ENCODE results near the gene SVIL. TPM values are rescaled to one million over a fixed set of nuclear protein-coding genes. Genes with fewer than 3 reads are reported as not detected.

Gene SVIL
- total RNA-seq, 1 experiment from 2014 or later = 147 TPM

DNA sequence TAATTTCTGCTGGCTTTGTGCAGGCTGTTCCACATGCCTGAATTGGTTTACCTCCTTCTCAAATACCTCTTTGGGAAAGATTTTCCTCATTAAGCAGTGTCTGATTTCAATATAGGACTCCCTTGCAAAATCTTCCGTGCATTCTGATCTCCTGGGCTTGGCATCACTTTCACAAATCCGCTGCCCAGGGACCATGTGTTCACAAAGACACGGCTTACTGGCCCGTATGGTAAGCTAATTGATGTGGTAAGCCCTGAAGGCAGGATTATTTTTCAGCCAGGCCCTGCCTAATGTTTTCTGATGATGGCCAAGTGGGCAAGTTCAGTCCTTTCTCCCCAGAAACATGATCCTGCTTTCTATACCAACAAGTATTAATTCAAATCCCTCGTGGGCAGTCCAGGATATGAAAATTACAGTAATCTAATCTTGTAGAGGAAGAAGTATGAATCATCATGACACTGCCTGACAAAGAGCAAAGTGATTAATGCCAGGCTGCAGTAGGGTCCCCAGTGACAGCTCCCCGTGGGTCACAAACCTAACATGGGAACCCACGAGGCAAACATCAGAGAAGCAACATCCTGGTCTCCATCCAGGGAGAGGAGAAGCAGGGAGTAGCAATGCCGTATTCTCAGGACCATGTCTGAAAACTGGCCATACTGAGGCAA is 11.6 kb upstream of the SVIL start:
- no peak for DNase-seq
- Mint-ChIP-seq H3K9me3 (ENCODE audit: low read depth, unreplicated experiment) (no peaks in the 10 kb centered on the region), H3K27me3 (ENCODE audit: unreplicated experiment) (no peaks in the 10 kb centered on the region), H3K36me3 (ENCODE audit: insufficient read depth, unreplicated experiment) (peaks cover 44% of the 10 kb centered on the region), H3K4me1 (ENCODE audit: low read depth, unreplicated experiment) (peaks cover 79% of the 10 kb centered on the region), H3K27ac (ENCODE audit: unreplicated experiment) (peak overlapping the region; percentile 39), H3K4me3 (ENCODE audit: low read depth, unreplicated experiment) (no peak overlapping the region)
- no TSS peak for BruUV-seq (replicated peaks)
- TF ChIP-seq, protein P1, sequence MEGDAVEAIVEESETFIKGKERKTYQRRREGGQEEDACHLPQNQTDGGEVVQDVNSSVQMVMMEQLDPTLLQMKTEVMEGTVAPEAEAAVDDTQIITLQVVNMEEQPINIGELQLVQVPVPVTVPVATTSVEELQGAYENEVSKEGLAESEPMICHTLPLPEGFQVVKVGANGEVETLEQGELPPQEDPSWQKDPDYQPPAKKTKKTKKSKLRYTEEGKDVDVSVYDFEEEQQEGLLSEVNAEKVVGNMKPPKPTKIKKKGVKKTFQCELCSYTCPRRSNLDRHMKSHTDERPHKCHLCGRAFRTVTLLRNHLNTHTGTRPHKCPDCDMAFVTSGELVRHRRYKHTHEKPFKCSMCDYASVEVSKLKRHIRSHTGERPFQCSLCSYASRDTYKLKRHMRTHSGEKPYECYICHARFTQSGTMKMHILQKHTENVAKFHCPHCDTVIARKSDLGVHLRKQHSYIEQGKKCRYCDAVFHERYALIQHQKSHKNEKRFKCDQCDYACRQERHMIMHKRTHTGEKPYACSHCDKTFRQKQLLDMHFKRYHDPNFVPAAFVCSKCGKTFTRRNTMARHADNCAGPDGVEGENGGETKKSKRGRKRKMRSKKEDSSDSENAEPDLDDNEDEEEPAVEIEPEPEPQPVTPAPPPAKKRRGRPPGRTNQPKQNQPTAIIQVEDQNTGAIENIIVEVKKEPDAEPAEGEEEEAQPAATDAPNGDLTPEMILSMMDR (IDR thresholded peaks at IDR 0.05; ENCODE audit: unreplicated experiment) = no peak
- intact Hi-C loops (cut with micrococcal nuclease; ENCODE audit: unreplicated experiment) = no loop called here
- CTCF ChIA-PET = interaction anchor here (0.7 kb wide), 1 partner anchor 12 kb away, joined by 3 read pairs; the partner anchor contains the start of gene SVIL

DNA sequence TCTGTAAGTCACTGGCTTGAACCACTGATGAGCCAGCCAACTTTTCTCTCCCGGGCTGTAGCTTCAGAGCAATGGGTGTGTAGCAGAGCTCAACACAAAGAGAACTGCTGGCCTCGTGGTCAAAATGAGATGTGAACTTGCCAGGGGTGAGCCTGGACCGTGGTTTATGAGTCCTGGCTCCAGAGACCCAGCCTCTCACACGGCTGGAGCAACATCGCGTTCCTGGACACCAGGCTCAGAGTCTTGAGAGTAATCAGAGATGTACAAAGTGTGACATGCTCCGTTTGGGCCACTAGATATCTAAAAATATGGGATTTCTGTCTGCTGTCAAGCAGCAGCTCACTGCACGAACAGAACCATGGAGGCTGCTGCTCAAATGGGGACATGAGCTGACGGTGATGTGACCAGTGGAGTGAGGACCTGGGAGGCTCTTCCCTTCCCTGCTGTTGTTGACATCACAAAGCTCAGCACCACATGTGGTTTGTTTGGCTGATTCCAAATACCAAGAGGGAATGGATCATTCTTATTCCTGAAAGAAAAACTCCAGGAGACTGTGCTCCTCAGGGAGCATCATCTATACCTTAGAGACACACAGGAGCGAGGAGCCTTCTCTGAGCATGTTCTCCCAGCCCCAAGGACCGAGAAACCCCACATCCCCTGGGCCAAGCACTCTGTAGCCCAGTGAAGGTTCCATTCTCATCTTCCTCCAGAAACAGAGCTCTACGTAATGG is 9.2 kb upstream of the SVIL start:
- no peak for DNase-seq
- CTCF ChIA-PET = interaction anchor here (0.9 kb wide), 1 partner anchor 14 kb away, joined by 3 read pairs; no protein-coding TSS in a partner anchor
- Mint-ChIP-seq H3K27ac (ENCODE audit: unreplicated experiment) (no peak overlapping the region), H3K27me3 (ENCODE audit: unreplicated experiment) (no peaks in the 10 kb centered on the region), H3K9me3 (ENCODE audit: low read depth, unreplicated experiment) (no peaks in the 10 kb centered on the region), H3K4me1 (ENCODE audit: low read depth, unreplicated experiment) (peaks cover 73% of the 10 kb centered on the region), H3K4me3 (ENCODE audit: low read depth, unreplicated experiment) (no peak overlapping the region), H3K36me3 (ENCODE audit: insufficient read depth, unreplicated experiment) (peaks cover 49% of the 10 kb centered on the region)
- BruUV-seq (replicated peaks) = no TSS peak
- intact Hi-C loops (cut with micrococcal nuclease; ENCODE audit: unreplicated experiment) = no loop called here
- TF ChIP-seq, protein P1 (IDR thresholded peaks at IDR 0.05; ENCODE audit: unreplicated experiment) = no peak

GRCh38 chr10:29642990-29643389 is 8.2 kb upstream of the SVIL start:
- H3K4me3 Mint-ChIP-seq (ENCODE audit: low read depth, unreplicated experiment) = no peak overlapping the region
- H3K9me3 Mint-ChIP-seq (ENCODE audit: low read depth, unreplicated experiment) = no peaks in the 10 kb centered on the region
- no peaks in the 10 kb centered on the region for H3K27me3 Mint-ChIP-seq (ENCODE audit: unreplicated experiment)
- H3K4me1 Mint-ChIP-seq (ENCODE audit: low read depth, unreplicated experiment) = peaks cover 64% of the 10 kb centered on the region
- H3K36me3 Mint-ChIP-seq (ENCODE audit: insufficient read depth, unreplicated experiment) = peaks cover 39% of the 10 kb centered on the region
- intact Hi-C loops (cut with micrococcal nuclease; ENCODE audit: unreplicated experiment) = no loop called here
- TF ChIP-seq, protein P1 (IDR thresholded peaks at IDR 0.05; ENCODE audit: unreplicated experiment) = no peak
- BruUV-seq (replicated peaks) = no TSS peak
- CTCF ChIA-PET = interaction anchor here (0.9 kb wide), 1 partner anchor 15 kb away, joined by 3 read pairs; no protein-coding TSS in a partner anchor
- H3K27ac Mint-ChIP-seq (ENCODE audit: unreplicated experiment) = no peak overlapping the region
- no peak for DNase-seq

DNA sequence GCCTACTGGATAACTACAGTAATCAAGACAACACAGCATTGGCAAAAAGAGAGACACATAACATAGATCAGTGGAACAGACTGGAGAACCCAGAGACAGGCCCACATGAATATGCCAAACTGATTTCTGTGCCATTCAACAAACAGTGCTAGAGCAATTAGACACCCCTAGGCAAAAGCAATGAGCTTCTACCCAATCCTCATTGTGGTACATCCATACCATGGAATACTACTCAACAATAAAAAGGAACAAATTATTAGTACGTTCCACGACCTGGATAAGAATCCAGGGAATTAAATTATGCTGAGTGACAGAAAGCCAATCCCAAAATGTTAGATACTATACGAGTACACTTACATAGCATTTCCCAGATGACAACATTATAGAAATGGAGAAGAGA is 2.8 kb upstream of the SVIL start:
- no peaks in the 10 kb centered on the region for H3K9me3 Mint-ChIP-seq (ENCODE audit: low read depth, unreplicated experiment)
- H3K4me3 Mint-ChIP-seq (ENCODE audit: low read depth, unreplicated experiment) = no peak overlapping the region
- peaks cover 63% of the 10 kb centered on the region for H3K4me1 Mint-ChIP-seq (ENCODE audit: low read depth, unreplicated experiment)
- TF ChIP-seq, protein P1 (IDR thresholded peaks at IDR 0.05; ENCODE audit: unreplicated experiment) = no peak
- no TSS peak for BruUV-seq (replicated peaks)
- CTCF ChIA-PET = no interaction called here
- H3K36me3 Mint-ChIP-seq (ENCODE audit: insufficient read depth, unreplicated experiment) = peaks cover 25% of the 10 kb centered on the region
- H3K27me3 Mint-ChIP-seq (ENCODE audit: unreplicated experiment) = no peaks in the 10 kb centered on the region
- intact Hi-C loops (cut with micrococcal nuclease; ENCODE audit: unreplicated experiment) = no loop called here
- H3K27ac Mint-ChIP-seq (ENCODE audit: unreplicated experiment) = no peak overlapping the region
- no peak for DNase-seq

All from Calu3 (cell line).